ENCODE data around the gene SERPINB1.

SERPINB1 gene

GRCh38 chr6:2870046-2870636, 28.5 kb upstream of the SERPINB1 start:
- Histone ChIP-seq H3K27me3 (replicated peaks) (no peaks in the 10 kb centered on the region), H3K27ac (no peak overlapping the region), H3K36me3 (replicated peaks) (no peaks in the 10 kb centered on the region), H3K4me3 (ENCODE audit: low read depth, low read length) (no peak overlapping the region)
- TF ChIP-seq CTCF (IDR thresholded peaks at IDR 0.05; ENCODE audit: low read depth, low read length, missing control alignments): no peak
- no peak for DNase-seq
- in situ Hi-C loops (cut with HindIII; ENCODE audit: low pct_ligation_motif_present, low sequenced_read_pairs): no loop called here

DNA sequence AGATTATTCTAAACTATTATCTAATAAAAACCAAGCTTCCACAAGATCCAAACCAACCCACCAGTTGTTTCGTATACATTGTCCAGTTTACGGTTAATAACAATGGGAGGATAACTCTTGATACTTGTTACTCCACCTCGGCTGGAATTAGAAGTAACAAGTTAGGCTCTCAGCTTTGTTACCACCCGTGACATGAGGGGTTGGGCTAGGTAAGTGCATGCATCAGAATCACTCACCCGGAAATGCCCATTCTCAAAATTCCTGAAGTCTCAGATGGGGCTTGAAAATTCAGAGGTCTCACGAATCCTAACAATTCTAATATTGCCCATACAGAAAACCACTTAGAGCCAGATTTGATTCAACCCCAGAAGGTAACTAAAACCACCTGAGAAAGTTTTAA, 27.0 kb upstream of the SERPINB1 start:
- in situ Hi-C loops (cut with HindIII; ENCODE audit: low pct_ligation_motif_present, low sequenced_read_pairs): no loop called here
- Histone ChIP-seq H3K36me3 (replicated peaks) (no peaks in the 10 kb centered on the region), H3K27me3 (replicated peaks) (no peaks in the 10 kb centered on the region), H3K27ac (no peak overlapping the region), H3K4me3 (ENCODE audit: low read depth, low read length) (no peak overlapping the region)
- no peak for DNase-seq
- TF ChIP-seq CTCF (IDR thresholded peaks at IDR 0.05; ENCODE audit: low read depth, low read length, missing control alignments): no peak

DNA sequence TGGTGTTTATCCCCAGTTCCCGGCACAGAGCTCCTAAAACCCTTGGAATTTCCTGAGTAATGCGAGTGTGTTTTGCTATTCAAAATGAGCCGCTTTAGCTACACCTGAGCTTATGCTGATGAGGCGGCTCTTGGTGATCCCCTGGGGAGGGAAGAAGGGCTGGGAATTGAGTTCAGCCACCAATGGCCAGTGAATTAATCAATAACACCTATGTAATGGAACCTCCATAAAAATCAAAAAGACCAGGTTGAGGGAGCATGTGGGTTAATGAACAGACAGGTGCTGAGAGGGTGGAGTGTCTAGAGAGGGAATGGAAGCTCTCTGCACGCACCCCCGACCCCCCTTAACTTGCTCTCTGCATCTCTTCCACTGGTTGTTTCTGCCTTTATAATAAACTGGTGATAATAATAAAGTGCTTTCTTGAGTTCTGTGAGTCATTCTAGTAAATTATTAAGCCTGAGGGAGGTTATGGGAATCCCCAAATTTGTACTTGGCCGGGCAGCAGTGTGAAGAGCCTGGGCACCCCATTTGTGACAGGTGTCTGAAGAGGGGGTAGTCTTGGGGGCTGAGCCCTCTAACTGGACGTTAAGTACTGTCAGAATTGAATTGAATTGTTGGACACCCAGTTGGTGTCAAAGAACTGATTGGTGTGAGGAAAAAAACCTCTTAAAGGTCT, 24.6 kb upstream of the SERPINB1 start:
- Histone ChIP-seq H3K27ac (no peak overlapping the region), H3K4me3 (ENCODE audit: low read depth, low read length) (no peak overlapping the region), H3K36me3 (replicated peaks) (no peaks in the 10 kb centered on the region), H3K27me3 (replicated peaks) (no peaks in the 10 kb centered on the region)
- no peak for TF ChIP-seq CTCF (IDR thresholded peaks at IDR 0.05; ENCODE audit: low read depth, low read length, missing control alignments)
- in situ Hi-C loops (cut with HindIII; ENCODE audit: low pct_ligation_motif_present, low sequenced_read_pairs): no loop called here
- DNase-seq: no peak

DNA sequence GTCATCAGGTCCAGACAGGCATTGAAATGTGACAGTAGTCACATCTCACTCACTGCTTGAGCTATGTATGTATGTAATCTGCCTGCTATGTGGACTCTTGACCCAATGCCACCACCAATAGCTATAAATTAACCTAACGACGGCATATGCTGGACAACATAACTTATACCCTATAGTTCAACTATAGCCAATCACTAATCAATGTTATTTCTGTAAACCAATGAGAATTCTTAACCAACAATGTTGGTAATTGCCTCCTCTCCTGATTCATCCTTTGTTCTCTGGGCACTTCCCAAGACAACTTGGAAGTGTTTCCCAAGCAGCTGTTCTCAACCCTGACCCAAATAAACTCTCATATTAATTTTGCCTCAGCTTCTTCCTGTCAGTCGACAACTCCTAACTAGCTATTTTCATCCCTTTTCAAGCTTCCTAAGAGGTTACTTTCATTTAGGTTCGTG, 24.1 kb upstream of the SERPINB1 start:
- in situ Hi-C loops (cut with HindIII; ENCODE audit: low pct_ligation_motif_present, low sequenced_read_pairs): no loop called here
- Histone ChIP-seq H3K4me3 (ENCODE audit: low read depth, low read length) (no peak overlapping the region), H3K36me3 (replicated peaks) (no peaks in the 10 kb centered on the region), H3K27ac (no peak overlapping the region), H3K27me3 (replicated peaks) (no peaks in the 10 kb centered on the region)
- no peak for DNase-seq
- no peak for TF ChIP-seq CTCF (IDR thresholded peaks at IDR 0.05; ENCODE audit: low read depth, low read length, missing control alignments)

DNA sequence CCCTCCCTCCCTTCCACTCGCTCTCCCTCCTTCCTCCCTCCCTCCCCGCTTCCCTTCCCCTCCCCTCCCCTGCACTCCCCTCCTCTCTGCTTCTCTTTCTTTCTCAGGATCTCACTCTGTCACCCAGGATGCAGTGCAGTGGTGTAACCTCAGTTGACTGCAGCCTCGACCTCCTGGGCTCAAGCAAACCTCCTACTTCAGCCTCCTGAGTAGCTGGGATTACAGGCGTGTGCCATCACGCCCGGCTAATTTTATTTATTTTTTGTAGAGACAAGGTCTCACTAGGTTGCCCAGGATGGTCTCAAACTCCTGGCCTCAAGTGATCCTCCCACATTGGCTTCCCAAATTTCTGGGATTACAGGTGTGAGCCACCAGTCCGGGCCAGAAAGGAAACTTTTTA, 23.6 kb upstream of the SERPINB1 start:
- DNase-seq: no peak
- Histone ChIP-seq H3K36me3 (replicated peaks) (no peaks in the 10 kb centered on the region), H3K27ac (no peak overlapping the region), H3K27me3 (replicated peaks) (no peaks in the 10 kb centered on the region), H3K4me3 (ENCODE audit: low read depth, low read length) (no peak overlapping the region)
- TF ChIP-seq CTCF (IDR thresholded peaks at IDR 0.05; ENCODE audit: low read depth, low read length, missing control alignments): no peak
- in situ Hi-C loops (cut with HindIII; ENCODE audit: low pct_ligation_motif_present, low sequenced_read_pairs): no loop called here

- Histone ChIP-seq H3K27ac (no peak overlapping the region), H3K4me3 (ENCODE audit: low read depth, low read length) (no peak overlapping the region), H3K36me3 (replicated peaks) (no peaks in the 10 kb centered on the region), H3K27me3 (replicated peaks) (no peaks in the 10 kb centered on the region)
- no peak for DNase-seq
- in situ Hi-C loops (cut with HindIII; ENCODE audit: low pct_ligation_motif_present, low sequenced_read_pairs): no loop called here
- no peak for TF ChIP-seq CTCF (IDR thresholded peaks at IDR 0.05; ENCODE audit: low read depth, low read length, missing control alignments)
These were observed 22.2 kb upstream of the SERPINB1 start for GRCh38 chr6:2863901-2864300.
